Gastrocnemius medialis (tissue), 4 donors: ENCODE data around the gene PHLDA2.

Source experiments
- POLR2A ChIP-seq, 2 donors: fragments of 450-650 bp; IDR thresholded peaks; one replicate each; pipeline ENCODE4 v1.6.1; 2017; ENCODE audit warnings: antibody characterized with exemption in 2 of 2, mild to moderate bottlenecking in 2 of 2, moderate library complexity in 2 of 2
- TF ChIP-seq, protein P1 (sequence below), 5 experiments: fragments of 450-650 bp in 3 of 5; fragments of 200-600 bp in 2 of 5; sonication (generic) in 2 of 5; IDR thresholded peaks in 4 of 5; conservative IDR thresholded peaks in 1 of 5; 1 replicate in 4 of 5; 2 replicates in 1 of 5; pipeline ENCODE4 v1.5.1; 2016 to 2019; ENCODE audit warnings: antibody characterized with exemption in 5 of 5, mild to moderate bottlenecking in 3 of 5, moderate library complexity in 3 of 5

DNA sequence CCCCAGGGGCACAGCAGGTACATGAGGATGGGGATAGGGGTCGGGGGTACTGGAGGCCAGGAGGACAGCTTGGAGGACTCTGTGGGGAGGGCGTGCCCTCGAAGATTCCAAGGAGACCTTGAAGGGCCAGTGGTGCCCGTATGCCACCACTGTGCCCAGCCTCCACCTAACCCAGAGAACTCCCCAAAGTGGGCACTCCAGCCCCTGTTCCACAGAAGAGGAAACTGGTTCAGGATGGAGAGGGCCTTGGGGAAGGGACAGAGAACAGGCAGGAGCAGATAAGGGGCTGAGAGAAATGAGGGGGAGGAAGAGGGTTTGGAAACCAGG, 2.2 kb upstream of the PHLDA2 start:
- TF ChIP-seq, protein P1, sequence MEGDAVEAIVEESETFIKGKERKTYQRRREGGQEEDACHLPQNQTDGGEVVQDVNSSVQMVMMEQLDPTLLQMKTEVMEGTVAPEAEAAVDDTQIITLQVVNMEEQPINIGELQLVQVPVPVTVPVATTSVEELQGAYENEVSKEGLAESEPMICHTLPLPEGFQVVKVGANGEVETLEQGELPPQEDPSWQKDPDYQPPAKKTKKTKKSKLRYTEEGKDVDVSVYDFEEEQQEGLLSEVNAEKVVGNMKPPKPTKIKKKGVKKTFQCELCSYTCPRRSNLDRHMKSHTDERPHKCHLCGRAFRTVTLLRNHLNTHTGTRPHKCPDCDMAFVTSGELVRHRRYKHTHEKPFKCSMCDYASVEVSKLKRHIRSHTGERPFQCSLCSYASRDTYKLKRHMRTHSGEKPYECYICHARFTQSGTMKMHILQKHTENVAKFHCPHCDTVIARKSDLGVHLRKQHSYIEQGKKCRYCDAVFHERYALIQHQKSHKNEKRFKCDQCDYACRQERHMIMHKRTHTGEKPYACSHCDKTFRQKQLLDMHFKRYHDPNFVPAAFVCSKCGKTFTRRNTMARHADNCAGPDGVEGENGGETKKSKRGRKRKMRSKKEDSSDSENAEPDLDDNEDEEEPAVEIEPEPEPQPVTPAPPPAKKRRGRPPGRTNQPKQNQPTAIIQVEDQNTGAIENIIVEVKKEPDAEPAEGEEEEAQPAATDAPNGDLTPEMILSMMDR (IDR thresholded peaks at IDR 0.05 in 4 of 5, conservative IDR thresholded peaks at IDR 0.05 in 1 of 5): no peak
- no peak for TF ChIP-seq POLR2A (IDR thresholded peaks at IDR 0.05)
